ENCODE results near the gene MSANTD3. TPM values are rescaled to one million over a fixed set of nuclear protein-coding genes. Genes with fewer than 3 reads are reported as not detected.
A peak's percentile ranks its signal among the peaks of the same experiment; 100 is the strongest.

The MSANTD3 gene
- total and polyA plus RNA-seq, 8 donors: 19.9 to 31.7 (median 22.2) TPM

GRCh38 chr9:100465761-100466160, 38.8 kb downstream of the MSANTD3 start:
- DNase-seq (no peak), ATAC-seq (no peak)
- H3K4me1 ChIP-seq: no peaks in the 10 kb centered on the region
- no peak overlapping the region for H3K27ac ChIP-seq
- no peaks in the 10 kb centered on the region for H3K27me3 ChIP-seq
- H3K9me3 ChIP-seq: no peaks in the 10 kb centered on the region
- intact Hi-C loops (cut with DNase I): no loop called here
- H3K4me3 ChIP-seq: no peak overlapping the region
- no peak for TF ChIP-seq CTCF (IDR thresholded peaks at IDR 0.05)
- no peaks in the 10 kb centered on the region for H3K36me3 ChIP-seq

DNA sequence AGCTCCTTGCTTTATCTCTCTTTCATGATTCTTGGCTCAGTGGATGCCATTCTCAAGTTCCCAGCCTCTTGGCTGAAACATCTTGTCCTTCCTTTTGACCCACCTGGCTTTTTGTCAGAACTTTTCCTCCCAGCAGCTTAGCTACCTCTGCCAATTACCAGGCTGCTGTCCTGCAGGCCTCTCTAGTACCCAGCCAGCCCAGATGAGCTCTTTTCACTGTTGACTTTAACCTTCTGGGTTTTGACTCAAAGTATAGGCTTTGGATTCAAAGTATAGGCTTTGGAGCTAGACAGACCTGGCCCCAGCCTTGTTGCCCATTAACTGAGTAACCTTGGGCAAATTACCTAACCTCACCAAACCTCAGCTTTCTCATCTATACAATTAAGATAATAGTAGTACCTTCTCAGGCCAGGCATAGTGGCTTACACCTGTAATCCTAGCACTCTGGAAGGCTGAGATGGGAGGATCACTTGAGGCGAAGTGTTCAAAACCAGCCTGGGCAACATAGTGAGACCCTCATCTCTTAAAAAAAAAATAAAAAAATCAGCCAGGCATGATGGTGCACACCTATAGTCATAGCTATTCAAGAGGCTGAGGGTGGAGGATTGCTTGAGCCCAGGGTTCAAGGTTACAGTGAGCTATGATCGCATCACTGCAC, 39.4 kb downstream of the MSANTD3 start:
- DNase-seq (no peak), ATAC-seq (peak; percentile 33)
- Histone ChIP-seq H3K9me3 (no peaks in the 10 kb centered on the region), H3K27me3 (peaks cover 0 to 2% of the 10 kb centered on the region in 2 donors), H3K4me1 (no peaks in the 10 kb centered on the region), H3K36me3 (no peaks in the 10 kb centered on the region), H3K27ac (no peak overlapping the region), H3K4me3 (no peak overlapping the region)
- intact Hi-C loops (cut with DNase I): no loop called here
- no peak for TF ChIP-seq CTCF (IDR thresholded peaks at IDR 0.05)

- TF ChIP-seq CTCF (IDR thresholded peaks at IDR 0.05): no peak
- no peak overlapping the region for H3K27ac ChIP-seq
- no peaks in the 10 kb centered on the region for H3K9me3 ChIP-seq
- H3K4me1 ChIP-seq: no peaks in the 10 kb centered on the region
- ATAC-seq (peak; percentile 24), DNase-seq (no peak)
- H3K4me3 ChIP-seq: no peak overlapping the region
- peaks cover 0 to 7% of the 10 kb centered on the region in 2 donors for H3K27me3 ChIP-seq
- intact Hi-C loops (cut with DNase I): no loop called here
- no peaks in the 10 kb centered on the region for H3K36me3 ChIP-seq
These were observed 39.9 kb downstream of the MSANTD3 start for GRCh38 chr9:100466829-100467221.

DNA sequence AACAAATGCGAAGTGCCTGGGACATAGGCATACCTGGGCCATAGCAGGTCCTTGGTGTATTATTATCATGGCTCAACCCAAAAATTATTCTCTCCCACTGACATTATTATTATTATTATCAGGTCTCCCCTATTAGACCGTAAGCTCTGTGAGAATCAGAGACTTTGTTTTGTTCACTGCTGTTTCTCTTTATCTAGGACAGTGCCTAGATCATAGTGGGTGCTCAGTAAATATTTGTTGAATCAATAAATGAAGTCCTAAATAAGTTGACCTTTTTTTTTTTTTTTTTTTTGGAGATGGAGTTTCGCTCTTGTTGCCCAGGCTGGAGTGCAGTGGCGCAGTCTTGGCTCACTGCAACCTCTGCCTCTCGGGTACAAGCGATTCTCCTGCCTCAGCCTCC, 41.1 kb downstream of the MSANTD3 start:
- intact Hi-C loops (cut with DNase I): no loop called here
- TF ChIP-seq CTCF (IDR thresholded peaks at IDR 0.05): no peak
- H3K9me3 ChIP-seq: no peaks in the 10 kb centered on the region
- ATAC-seq: no peak
- H3K36me3 ChIP-seq: no peaks in the 10 kb centered on the region
- no peak overlapping the region for H3K27ac ChIP-seq
- H3K4me1 ChIP-seq: no peaks in the 10 kb centered on the region
- no peak for DNase-seq
- H3K4me3 ChIP-seq: no peak overlapping the region
- peaks cover 0 to 19% of the 10 kb centered on the region in 2 donors for H3K27me3 ChIP-seq

GRCh38 chr9:100472268-100472667, 45.3 kb downstream of the MSANTD3 start:
- Histone ChIP-seq H3K36me3 (no peaks in the 10 kb centered on the region), H3K9me3 (no peaks in the 10 kb centered on the region), H3K27ac (no peak overlapping the region), H3K27me3 (peaks cover 0 to 41% of the 10 kb centered on the region in 2 donors), H3K4me3 (no peak overlapping the region), H3K4me1 (peaks cover 0 to 6% of the 10 kb centered on the region in 2 donors)
- intact Hi-C loops (cut with DNase I): no loop called here
- ATAC-seq: no peak
- no peak for DNase-seq
- TF ChIP-seq CTCF (IDR thresholded peaks at IDR 0.05): no peak

Measured in left lung (tissue), 10 donors.